GM13976 (cell line): ENCODE results near the gene EYS.

Experiments
- DNase-seq: peaks from one replicate; pipeline ENCODE4 v3.0.0; 2012; ENCODE audit warnings: low spot score
- in situ Hi-C: fragments of 300-500 bp; cut with MboI; formaldehyde crosslinking; loops from one replicate; pipeline ENCODE4 v1.12.0; 2022; ENCODE audit warnings: low sequenced_read_pairs, mixed read lengths, inconsistent platforms; ENCODE audit not compliant: unreplicated experiment
- TF ChIP-seq, protein P1 (sequence below): IDR thresholded peaks from 2 replicates; pipeline ENCODE4 v1.5.1; 2012; ENCODE audit warnings: borderline replicate concordance, mild to moderate bottlenecking; ENCODE audit not compliant: insufficient read depth; ENCODE audit errors: extremely low read depth, missing control alignments, control extremely low read depth

Gene EYS

DNA sequence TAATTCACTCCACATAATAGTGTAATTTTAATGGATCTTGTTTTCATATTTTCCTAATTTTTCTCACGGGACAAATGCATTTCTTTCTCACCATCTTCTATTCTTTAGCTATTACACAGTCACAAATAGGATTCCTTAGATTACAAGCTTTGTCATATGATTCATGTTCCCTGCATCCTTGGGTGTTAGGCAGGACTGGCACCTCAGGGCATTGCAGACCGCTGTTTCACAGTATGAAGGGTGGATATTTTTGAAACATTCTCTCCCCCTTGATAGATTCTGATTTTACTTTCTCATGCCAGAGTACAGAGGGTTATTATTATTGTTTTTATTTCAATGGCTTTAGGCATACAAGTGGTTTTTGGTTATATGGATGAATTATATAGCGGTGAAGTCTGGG, 1469.0 kb downstream of the EYS start:
- in situ Hi-C loops = no loop called here
- TF ChIP-seq, protein P1, sequence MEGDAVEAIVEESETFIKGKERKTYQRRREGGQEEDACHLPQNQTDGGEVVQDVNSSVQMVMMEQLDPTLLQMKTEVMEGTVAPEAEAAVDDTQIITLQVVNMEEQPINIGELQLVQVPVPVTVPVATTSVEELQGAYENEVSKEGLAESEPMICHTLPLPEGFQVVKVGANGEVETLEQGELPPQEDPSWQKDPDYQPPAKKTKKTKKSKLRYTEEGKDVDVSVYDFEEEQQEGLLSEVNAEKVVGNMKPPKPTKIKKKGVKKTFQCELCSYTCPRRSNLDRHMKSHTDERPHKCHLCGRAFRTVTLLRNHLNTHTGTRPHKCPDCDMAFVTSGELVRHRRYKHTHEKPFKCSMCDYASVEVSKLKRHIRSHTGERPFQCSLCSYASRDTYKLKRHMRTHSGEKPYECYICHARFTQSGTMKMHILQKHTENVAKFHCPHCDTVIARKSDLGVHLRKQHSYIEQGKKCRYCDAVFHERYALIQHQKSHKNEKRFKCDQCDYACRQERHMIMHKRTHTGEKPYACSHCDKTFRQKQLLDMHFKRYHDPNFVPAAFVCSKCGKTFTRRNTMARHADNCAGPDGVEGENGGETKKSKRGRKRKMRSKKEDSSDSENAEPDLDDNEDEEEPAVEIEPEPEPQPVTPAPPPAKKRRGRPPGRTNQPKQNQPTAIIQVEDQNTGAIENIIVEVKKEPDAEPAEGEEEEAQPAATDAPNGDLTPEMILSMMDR = no peak
- DNase-seq = no peak

DNA sequence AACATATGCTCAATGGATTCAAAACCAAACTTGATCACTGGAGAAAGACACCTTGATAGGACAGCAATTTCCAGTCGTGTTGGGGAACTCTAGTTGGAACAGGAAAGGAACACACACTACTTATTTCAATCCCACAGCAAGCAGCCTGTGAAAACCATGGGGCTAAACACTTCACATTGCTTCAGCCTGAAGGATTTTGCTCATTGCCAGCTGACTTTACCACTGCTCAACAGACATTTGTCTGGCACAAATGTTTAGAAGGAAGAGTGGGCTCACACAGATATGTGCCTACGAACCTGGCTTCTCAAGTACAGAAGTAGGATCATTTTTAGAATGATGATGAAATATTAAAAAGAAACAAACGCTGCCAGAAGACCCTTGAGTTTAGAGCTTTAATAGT, 1473.3 kb downstream of the EYS start:
- DNase-seq = no peak
- in situ Hi-C loops = no loop called here
- TF ChIP-seq, protein P1 = no peak

DNA sequence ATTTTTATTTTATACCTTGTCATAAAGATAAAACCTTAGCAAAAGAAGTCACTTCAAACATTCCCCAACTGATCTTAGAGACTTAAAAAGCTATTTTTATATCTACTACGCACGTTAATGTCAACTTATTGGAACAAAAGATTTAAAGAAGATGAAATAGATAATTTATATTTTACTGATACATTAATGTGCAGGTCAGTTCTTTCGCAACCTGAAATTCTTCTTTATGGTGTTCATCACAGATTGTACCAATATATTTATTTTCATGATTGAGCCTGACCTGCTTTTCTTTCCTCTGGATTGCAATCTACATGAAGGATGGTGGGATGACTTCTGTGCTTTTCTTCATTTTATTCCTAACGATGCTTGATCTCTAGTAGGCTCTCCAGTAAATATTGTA, 1475.1 kb downstream of the EYS start:
- in situ Hi-C loops = no loop called here
- DNase-seq = no peak
- TF ChIP-seq, protein P1 = no peak

DNA sequence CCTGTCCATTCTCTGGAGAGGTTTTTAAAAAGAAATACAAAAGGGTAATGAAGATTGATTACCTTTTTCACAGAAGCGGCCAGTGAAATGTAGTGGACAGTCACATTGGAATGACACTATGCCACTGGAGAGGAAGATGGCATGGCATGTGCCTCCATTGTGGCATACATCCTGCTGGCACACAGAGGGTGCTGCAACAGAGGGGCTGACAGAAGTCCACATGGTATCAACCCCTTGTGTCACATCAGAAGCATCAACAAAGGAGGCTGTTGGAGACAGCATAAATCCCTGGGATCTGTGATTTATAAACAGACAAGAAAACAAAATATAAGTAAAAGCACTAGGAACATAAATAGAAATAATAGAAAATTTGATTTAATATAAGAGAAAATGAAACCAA, 1476.5 kb downstream of the EYS start:
- in situ Hi-C loops = no loop called here
- TF ChIP-seq, protein P1 = no peak
- DNase-seq = no peak

DNA sequence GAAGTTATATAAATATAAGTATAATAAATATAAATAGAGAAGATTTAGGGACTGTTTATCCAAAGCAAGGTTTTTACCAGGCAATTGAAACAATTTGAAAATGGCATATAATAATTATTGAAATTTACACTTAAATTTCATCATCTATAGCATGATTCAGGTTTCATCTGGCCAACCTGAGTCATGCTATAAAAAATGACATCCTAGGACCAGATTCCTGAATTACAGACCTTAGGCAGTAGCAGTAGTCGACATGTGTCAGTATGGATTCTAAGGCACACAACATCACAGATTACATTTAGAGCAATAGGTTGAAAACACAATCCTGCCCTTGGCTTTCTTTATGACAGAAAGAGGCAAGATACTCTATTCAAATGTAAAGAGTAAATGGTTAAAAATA, 1479.2 kb downstream of the EYS start:
- in situ Hi-C loops = no loop called here
- TF ChIP-seq, protein P1 = no peak

DNA sequence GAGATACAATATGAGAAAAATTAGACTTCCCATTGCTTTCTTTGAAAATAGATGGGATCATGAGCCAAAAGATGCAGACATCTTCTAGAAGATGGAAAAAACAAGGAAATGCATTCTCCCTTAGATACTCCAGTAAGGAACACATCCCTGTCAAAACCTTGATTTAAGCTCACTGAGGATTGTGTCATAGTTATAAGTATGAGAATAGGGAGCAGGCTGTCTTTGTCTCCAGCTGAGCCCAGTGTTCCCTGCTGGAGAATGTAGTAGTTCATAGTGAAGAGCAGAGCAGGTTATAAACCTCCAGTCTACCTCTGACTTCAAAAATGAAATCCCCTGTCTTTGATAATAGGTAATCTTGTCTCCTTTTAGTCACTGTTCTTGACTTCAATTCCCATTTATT, 1481.5 kb downstream of the EYS start:
- TF ChIP-seq, protein P1 = no peak

More for the DNA sequence above, 1479.2 kb downstream of the EYS start:
- DNase-seq = no peak

DNA sequence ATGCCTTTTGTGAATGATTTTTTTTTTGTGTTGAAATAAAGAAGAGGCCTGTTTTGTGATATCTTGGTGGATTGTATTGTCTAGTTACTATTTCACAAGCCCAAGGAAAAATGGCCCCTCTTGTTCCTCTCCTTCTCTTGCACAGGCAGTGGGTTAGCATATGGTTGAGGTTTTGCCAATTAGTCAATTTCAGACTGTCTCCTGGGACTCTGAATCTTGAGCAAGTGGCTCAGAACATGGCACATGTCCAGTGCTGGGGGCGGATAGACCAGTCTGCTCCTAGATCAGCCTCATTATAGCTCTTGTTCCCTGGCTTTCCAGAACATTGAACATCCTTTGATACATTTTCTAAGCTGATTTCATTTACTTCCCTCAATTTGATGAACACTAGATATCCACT, 1482.2 kb downstream of the EYS start:
- DNase-seq = no peak
- TF ChIP-seq, protein P1 = no peak
- in situ Hi-C loops = no loop called here

More for the DNA sequence above, 1481.5 kb downstream of the EYS start:
- in situ Hi-C loops = no loop called here
- DNase-seq = no peak
